Neural progenitor cell (in vitro differentiated cells): Measurements from ENCODE around the gene FBXL17. TPM values are rescaled to one million over a fixed set of nuclear protein-coding genes. Genes with fewer than 3 reads are reported as not detected.

Experiments used
- DNase-seq: peaks from one replicate; pipeline ENCODE4 v3.0.0-alpha.2; 2016; ENCODE audit warnings: low spot score
- H2AFZ ChIP-seq: fragments of 200-600 bp; sonication (generic); replicated peaks from 2 replicates; pipeline ENCODE4 v1.6.1; 2016; ENCODE audit warnings: antibody characterized with exemption
- H3F3A ChIP-seq: fragments of 200-600 bp; sonication (generic); 2 replicates; pipeline ENCODE4 v1.6.1; 2016; ENCODE audit warnings: antibody characterized with exemption, low read depth
- H3K27ac ChIP-seq: fragments of 200-600 bp; sonication (generic); 2 replicates; pipeline ENCODE4 v1.5.1; 2016; ENCODE audit warnings: mild to moderate bottlenecking
- H3K27me3 ChIP-seq: fragments of 200-600 bp; sonication (generic); 2 replicates; pipeline ENCODE4 v1.6.1; 2016; ENCODE audit warnings: mild to moderate bottlenecking, moderate library complexity
- H3K36me3 ChIP-seq: fragments of 200-600 bp; sonication (generic); 2 replicates; pipeline ENCODE4 v1.5.1; 2016
- H3K4me1 ChIP-seq: fragments of 200-600 bp; sonication (generic); 2 replicates; pipeline ENCODE4 v1.6.1; 2016; ENCODE audit warnings: mixed run types
- H3K4me2 ChIP-seq: fragments of 200-600 bp; sonication (generic); 2 replicates; pipeline ENCODE4 v1.6.1; 2016
- H3K4me3 ChIP-seq: fragments of 200-600 bp; sonication (generic); 2 replicates; pipeline ENCODE4 v1.5.1; 2016
- H3K79me2 ChIP-seq: fragments of 200-600 bp; sonication (generic); 2 replicates; pipeline ENCODE4 v1.6.1; 2016; ENCODE audit warnings: low read depth
- H3K9ac ChIP-seq: fragments of 200-600 bp; sonication (generic); 2 replicates; pipeline ENCODE4 v1.6.1; 2016
- H3K9me3 ChIP-seq: fragments of 200-600 bp; sonication (generic); 2 replicates; pipeline ENCODE4 v1.5.1; 2016; ENCODE audit warnings: low read depth
- H4K20me1 ChIP-seq: fragments of 200-600 bp; sonication (generic); 2 replicates; pipeline ENCODE4 v1.6.1; 2016; ENCODE audit warnings: low read depth
- H3K27ac Mint-ChIP-seq: 3 replicates; pipeline ENCODE4 v1.8.0; 2021; ENCODE audit warnings: mixed read lengths
- H3K27me3 Mint-ChIP-seq: 2 replicates; pipeline ENCODE4 v1.8.0; 2022; ENCODE audit warnings: low read depth, mild to moderate bottlenecking, inconsistent platforms, moderate library complexity, mixed read lengths; ENCODE audit not compliant: insufficient read depth
- H3K36me3 Mint-ChIP-seq: 3 replicates; pipeline ENCODE4 v1.8.0; 2021; ENCODE audit warnings: mixed read lengths
- H3K4me1 Mint-ChIP-seq: 3 replicates; pipeline ENCODE4 v1.8.0; 2021; ENCODE audit warnings: mixed read lengths
- H3K4me3 Mint-ChIP-seq: 3 replicates; pipeline ENCODE4 v1.8.0; 2021; ENCODE audit warnings: mild to moderate bottlenecking, moderate library complexity, mixed read lengths
- H3K9me3 Mint-ChIP-seq: 3 replicates; pipeline ENCODE4 v1.8.0; 2020; ENCODE audit warnings: mixed read lengths
- CTCF ChIP-seq: fragments of 200-600 bp; sonication (generic); IDR thresholded peaks from 2 replicates; pipeline ENCODE4 v1.5.1; 2017; ENCODE audit warnings: antibody characterized with exemption, mild to moderate bottlenecking
- EZH2 ChIP-seq: fragments of 200-600 bp; sonication (generic); IDR thresholded peaks from 2 replicates; pipeline ENCODE4 v1.6.1; 2017; ENCODE audit warnings: antibody characterized with exemption, mild to moderate bottlenecking, moderate library complexity
- EZH2phosphoT487 ChIP-seq: fragments of 200-600 bp; sonication (generic); IDR thresholded peaks from 2 replicates; pipeline ENCODE4 v1.6.1; 2017; ENCODE audit warnings: antibody characterized with exemption
- total RNA-seq: library from RNA; depleted of rRNA; stranded (reverse); fragments of >200 nt; gene quantifications from 2 replicates; pipeline ENCODE4 v1.2.3, GENCODE V29; 2015; ENCODE audit warnings: low replicate concordance

Gene FBXL17
- total RNA-seq, 1 donor from 2014 or later, result 7.6 TPM

DNA sequence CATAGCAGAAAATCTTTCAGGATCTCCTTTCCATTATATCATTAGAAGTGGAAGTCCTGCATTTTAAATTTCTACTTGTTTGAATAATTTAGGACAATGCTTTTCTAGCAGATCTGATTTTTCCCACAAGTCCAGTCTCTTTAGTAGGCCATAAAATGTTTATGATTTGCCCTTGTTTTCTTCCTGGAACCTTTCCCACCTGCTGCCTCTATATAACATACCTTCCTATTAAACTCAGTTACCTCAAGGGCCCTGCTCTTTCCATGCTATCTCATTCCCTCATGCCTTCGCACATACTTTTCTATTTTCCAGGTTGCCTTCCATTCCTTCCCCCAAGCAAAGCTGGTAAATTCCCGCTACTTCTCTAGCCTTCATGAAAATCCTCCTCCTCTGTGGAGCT is 524.1 kb downstream of the FBXL17 start:
- TF ChIP-seq EZH2 (no peak), EZH2phosphoT487 (no peak), CTCF (no peak)
- Histone ChIP-seq H3K4me1 (peaks cover 14% of the 10 kb centered on the region), H3F3A (no peaks in the 10 kb centered on the region), H4K20me1 (no peaks in the 10 kb centered on the region), H3K9me3 (no peaks in the 10 kb centered on the region), H3K4me2 (no peak overlapping the region), H3K27me3 (no peaks in the 10 kb centered on the region), H3K27ac (no peak overlapping the region), H3K4me3 (no peak overlapping the region), H3K79me2 (no peaks in the 10 kb centered on the region), H3K9ac (no peak overlapping the region), H3K36me3 (no peaks in the 10 kb centered on the region), H2AFZ (no peak overlapping the region)
- no peak overlapping the region for H3K4me3 Mint-ChIP-seq
- H3K4me1 Mint-ChIP-seq, result no peaks in the 10 kb centered on the region
- H3K27me3 Mint-ChIP-seq, result no peaks in the 10 kb centered on the region
- no peaks in the 10 kb centered on the region for H3K36me3 Mint-ChIP-seq
- no peak for DNase-seq
- peaks cover 2% of the 10 kb centered on the region for H3K9me3 Mint-ChIP-seq
- no peak overlapping the region for H3K27ac Mint-ChIP-seq

- Histone ChIP-seq H3K27me3 (no peaks in the 10 kb centered on the region), H3K36me3 (no peaks in the 10 kb centered on the region), H4K20me1 (no peaks in the 10 kb centered on the region), H2AFZ (peak overlapping the region; percentile 90), H3K27ac (no peak overlapping the region), H3K79me2 (no peaks in the 10 kb centered on the region), H3K9me3 (no peaks in the 10 kb centered on the region), H3K4me2 (no peak overlapping the region), H3K9ac (no peak overlapping the region), H3K4me3 (no peak overlapping the region), H3K4me1 (peaks cover 11% of the 10 kb centered on the region), H3F3A (no peaks in the 10 kb centered on the region)
- Mint-ChIP-seq H3K27ac (no peak overlapping the region), H3K36me3 (no peaks in the 10 kb centered on the region), H3K4me3 (no peak overlapping the region), H3K9me3 (peaks cover 2% of the 10 kb centered on the region), H3K4me1 (no peaks in the 10 kb centered on the region), H3K27me3 (no peaks in the 10 kb centered on the region)
- no peak for TF ChIP-seq EZH2phosphoT487
- no peak for TF ChIP-seq CTCF
- no peak for TF ChIP-seq EZH2
- peak; percentile 9 for DNase-seq
Measured at GRCh38 chr5:107855171-107855570, 526.7 kb downstream of the FBXL17 start.

DNA sequence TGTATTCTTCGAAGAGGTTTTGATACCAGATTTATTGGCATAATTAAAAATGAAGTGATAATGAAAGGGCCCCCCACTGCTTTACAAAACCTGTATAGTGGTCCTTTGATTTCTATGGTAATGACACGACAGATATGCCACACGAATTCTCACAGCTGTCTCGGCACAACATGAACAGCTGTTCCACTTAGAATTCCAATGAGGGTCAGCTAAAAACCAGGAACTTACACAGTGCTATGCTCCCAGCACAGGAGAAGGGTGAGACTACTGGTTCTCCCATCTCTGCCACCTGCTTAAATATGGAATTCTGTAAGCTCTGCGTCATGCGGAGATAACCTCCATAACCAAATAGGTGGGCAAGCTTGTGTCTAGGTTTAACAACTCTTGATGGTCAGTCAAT is 528.2 kb downstream of the FBXL17 start:
- Mint-ChIP-seq H3K4me1 (no peaks in the 10 kb centered on the region), H3K27ac (no peak overlapping the region), H3K36me3 (no peaks in the 10 kb centered on the region), H3K9me3 (peaks cover 2% of the 10 kb centered on the region), H3K27me3 (no peaks in the 10 kb centered on the region), H3K4me3 (no peak overlapping the region)
- TF ChIP-seq CTCF, result no peak
- no peak for TF ChIP-seq EZH2
- no peak for TF ChIP-seq EZH2phosphoT487
- DNase-seq, result no peak
- Histone ChIP-seq H2AFZ (no peak overlapping the region), H3K4me1 (peaks cover 8% of the 10 kb centered on the region), H3K4me2 (no peak overlapping the region), H3K9ac (no peak overlapping the region), H3K36me3 (no peaks in the 10 kb centered on the region), H3F3A (no peaks in the 10 kb centered on the region), H3K27ac (no peak overlapping the region), H3K9me3 (no peaks in the 10 kb centered on the region), H3K79me2 (no peaks in the 10 kb centered on the region), H3K27me3 (no peaks in the 10 kb centered on the region), H4K20me1 (no peaks in the 10 kb centered on the region), H3K4me3 (no peak overlapping the region)

- H3K4me1 Mint-ChIP-seq, result no peaks in the 10 kb centered on the region
- H3K9ac ChIP-seq, result no peak overlapping the region
- no peak overlapping the region for H3K27ac Mint-ChIP-seq
Measured at GRCh38 chr5:107853031-107853430, 528.9 kb downstream of the FBXL17 start.

More at GRCh38 chr5:107853031-107853430, 528.9 kb downstream of the FBXL17 start:
- no peaks in the 10 kb centered on the region for H3K9me3 ChIP-seq
- Mint-ChIP-seq H3K27me3 (no peaks in the 10 kb centered on the region), H3K9me3 (peaks cover 2% of the 10 kb centered on the region), H3K36me3 (no peaks in the 10 kb centered on the region), H3K4me3 (no peak overlapping the region)
- no peak overlapping the region for H3K4me2 ChIP-seq
- H3K4me3 ChIP-seq, result no peak overlapping the region
- H4K20me1 ChIP-seq, result no peaks in the 10 kb centered on the region
- H3F3A ChIP-seq, result no peaks in the 10 kb centered on the region
- H3K27ac ChIP-seq, result no peak overlapping the region
- DNase-seq, result no peak
- H3K36me3 ChIP-seq, result no peaks in the 10 kb centered on the region
- no peaks in the 10 kb centered on the region for H3K79me2 ChIP-seq
- H3K4me1 ChIP-seq, result peaks cover 8% of the 10 kb centered on the region
- TF ChIP-seq EZH2, result no peak
- TF ChIP-seq CTCF, result no peak
- no peak for TF ChIP-seq EZH2phosphoT487
- no peak overlapping the region for H2AFZ ChIP-seq
- H3K27me3 ChIP-seq, result no peaks in the 10 kb centered on the region
